ENCODE results near the gene NKD2. TPM values are rescaled to one million over a fixed set of nuclear protein-coding genes. Genes with fewer than 3 reads are reported as not detected.

Gene NKD2
- polyA plus RNA-seq, 1 donor (not counting 4 experiments of a cell fraction or from before 2014, with no cell fraction given): not detected

DNA sequence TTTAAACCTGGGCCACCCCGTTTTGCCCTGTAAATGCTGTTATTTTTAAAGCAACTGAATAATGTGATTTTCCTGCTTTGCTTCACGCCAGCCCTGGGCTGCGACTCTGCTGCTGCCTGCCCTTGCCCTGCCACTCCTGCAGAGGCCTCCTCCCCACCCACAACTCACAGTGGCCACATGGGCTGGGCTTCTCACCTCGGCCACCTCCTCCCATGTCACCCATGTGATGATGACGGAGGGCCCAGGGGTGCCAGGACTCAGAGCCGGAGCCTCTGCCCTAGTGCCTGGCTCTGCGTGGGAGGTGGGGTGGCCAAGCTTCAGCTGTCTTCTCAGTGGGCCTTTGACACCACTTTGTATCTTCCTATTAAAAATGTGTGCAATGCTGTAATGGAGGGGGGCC is 48.1 kb upstream of the NKD2 start:
- no peaks in the 10 kb centered on the region for H3K9me3 ChIP-seq (ENCODE audit: control insufficient read depth, low read depth, low read length)
- no peaks in the 10 kb centered on the region for H4K20me1 ChIP-seq (ENCODE audit: control insufficient read depth, extremely low read depth, insufficient read depth, low read length)
- H2AFZ ChIP-seq (ENCODE audit: control insufficient read depth, low read length): no peak overlapping the region
- no peak overlapping the region for H3K4me3 ChIP-seq (ENCODE audit: control insufficient read depth in 2 of 3, extremely low read depth in 1 of 3, insufficient read depth in 2 of 3, low read depth in 1 of 3, low read length in 3 of 3)
- peaks cover 22% of the 10 kb centered on the region for H3K27me3 ChIP-seq (ENCODE audit: control insufficient read depth, extremely low read depth, insufficient read depth, low read length)
- H3K9ac ChIP-seq (ENCODE audit: control insufficient read depth, extremely low read depth, insufficient read depth, low read length): no peak overlapping the region
- no peaks in the 10 kb centered on the region for H3K36me3 ChIP-seq (ENCODE audit: control insufficient read depth in 2 of 2, extremely low read depth in 1 of 2, insufficient read depth in 2 of 2, low read length in 2 of 2)
- H3K4me2 ChIP-seq (ENCODE audit: control insufficient read depth, extremely low read depth, insufficient read depth, low read depth, low read length): no peak overlapping the region
- dilution Hi-C loops (cut with MboI; ENCODE audit: extremely low pct_ligation_motif_present, low sequenced_read_pairs): no loop called here
- H3K9me1 ChIP-seq (ENCODE audit: control insufficient read depth, extremely low read depth, insufficient read depth, low read length): no peaks in the 10 kb centered on the region
- H3K27ac ChIP-seq (ENCODE audit: control insufficient read depth, insufficient read depth, low read length): no peak overlapping the region
- no peak for TF ChIP-seq CTCF (optimal IDR thresholded peaks at IDR 0.05 in 1 of 3, IDR thresholded peaks at IDR 0.05 in 1 of 3, conservative IDR thresholded peaks at IDR 0.05 in 1 of 3; ENCODE audit: extremely low read depth in 1 of 3, insufficient read depth in 2 of 3, low read length in 3 of 3)
- no peak for DNase-seq (ENCODE audit: low read depth, low spot score)
- FAIRE-seq: no peak
- H3K79me2 ChIP-seq (ENCODE audit: control insufficient read depth, insufficient read depth, low read length): no peaks in the 10 kb centered on the region
- H3K4me1 ChIP-seq (ENCODE audit: control insufficient read depth, extremely low read depth, insufficient read depth, low read length): peaks cover 10% of the 10 kb centered on the region

DNA sequence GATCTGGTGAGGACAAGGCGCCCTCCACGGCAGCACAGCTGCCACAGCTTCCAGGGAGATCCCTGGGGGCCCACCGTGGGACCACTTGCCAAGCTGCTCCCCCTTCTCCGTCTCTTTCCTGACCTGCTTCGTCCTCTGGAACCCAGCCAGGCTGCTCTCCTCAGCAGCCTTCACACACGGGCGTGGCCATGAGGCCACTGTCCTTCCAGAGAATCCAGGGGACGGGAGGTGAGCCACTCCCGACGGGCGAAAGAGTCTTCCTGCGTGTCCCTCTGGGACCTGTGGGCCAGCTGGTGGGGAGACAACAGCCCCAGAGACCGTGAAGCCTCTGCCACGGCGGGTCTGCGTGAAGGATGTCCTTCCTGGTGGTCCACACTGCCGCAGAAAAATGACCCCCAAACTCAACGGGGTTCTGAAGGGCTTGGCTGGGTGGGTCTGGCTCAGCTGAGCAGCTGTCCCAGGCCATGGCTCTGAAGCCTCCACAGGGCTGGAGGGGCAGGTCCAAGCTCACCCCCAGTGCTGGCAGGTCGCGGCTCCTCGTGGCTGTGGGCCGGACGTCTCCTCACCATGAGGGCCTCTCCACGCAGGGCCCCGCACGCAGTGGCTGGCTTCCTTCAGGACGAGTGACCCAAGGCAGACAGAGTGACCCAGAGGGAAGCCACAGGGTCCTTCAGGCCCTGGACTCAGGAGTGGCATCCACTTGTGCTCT is 47.4 kb upstream of the NKD2 start:
- H3K27ac ChIP-seq (ENCODE audit: control insufficient read depth, insufficient read depth, low read length): no peak overlapping the region
- H3K27me3 ChIP-seq (ENCODE audit: control insufficient read depth, extremely low read depth, insufficient read depth, low read length): peaks cover 16% of the 10 kb centered on the region

More for the DNA sequence above, 47.4 kb upstream of the NKD2 start:
- no peak overlapping the region for H3K9ac ChIP-seq (ENCODE audit: control insufficient read depth, extremely low read depth, insufficient read depth, low read length)
- no peak overlapping the region for H2AFZ ChIP-seq (ENCODE audit: control insufficient read depth, low read length)
- H3K4me2 ChIP-seq (ENCODE audit: control insufficient read depth, extremely low read depth, insufficient read depth, low read depth, low read length): no peak overlapping the region
- H3K79me2 ChIP-seq (ENCODE audit: control insufficient read depth, insufficient read depth, low read length): no peaks in the 10 kb centered on the region
- H3K4me3 ChIP-seq (ENCODE audit: control insufficient read depth in 2 of 3, extremely low read depth in 1 of 3, insufficient read depth in 2 of 3, low read depth in 1 of 3, low read length in 3 of 3): no peak overlapping the region
- no peak for TF ChIP-seq CTCF (optimal IDR thresholded peaks at IDR 0.05 in 1 of 3, IDR thresholded peaks at IDR 0.05 in 1 of 3, conservative IDR thresholded peaks at IDR 0.05 in 1 of 3; ENCODE audit: extremely low read depth in 1 of 3, insufficient read depth in 2 of 3, low read length in 3 of 3)
- TF ChIP-seq EZH2 (IDR thresholded peaks at IDR 0.05; ENCODE audit: low read length): no peak
- DNase-seq (ENCODE audit: low read depth, low spot score) (no peak), FAIRE-seq (no peak)
- peaks cover 10% of the 10 kb centered on the region for H3K4me1 ChIP-seq (ENCODE audit: control insufficient read depth, extremely low read depth, insufficient read depth, low read length)
- no peaks in the 10 kb centered on the region for H3K9me3 ChIP-seq (ENCODE audit: control insufficient read depth, low read depth, low read length)
- H3K36me3 ChIP-seq (ENCODE audit: control insufficient read depth in 2 of 2, extremely low read depth in 1 of 2, insufficient read depth in 2 of 2, low read length in 2 of 2): no peaks in the 10 kb centered on the region
- dilution Hi-C loops (cut with MboI; ENCODE audit: extremely low pct_ligation_motif_present, low sequenced_read_pairs): no loop called here
- H3K9me1 ChIP-seq (ENCODE audit: control insufficient read depth, extremely low read depth, insufficient read depth, low read length): no peaks in the 10 kb centered on the region
- H4K20me1 ChIP-seq (ENCODE audit: control insufficient read depth, extremely low read depth, insufficient read depth, low read length): no peaks in the 10 kb centered on the region
